HL-60 (cell line): ENCODE results near the gene MAPK11.

Experiments
- DNase-seq, 2 experiments: peaks; one replicate each; pipeline ENCODE4 v3.0.0-alpha.2; 2010 to 2020; ENCODE audit warnings: low read depth in 1 of 2, low spot score in 1 of 2
- H3K27ac ChIP-seq: fragments of 250-450 bp; sonication (Bioruptor Pico); replicated peaks from 2 replicates; pipeline ENCODE4 v1.5.1; 2020; ENCODE audit warnings: mild to moderate bottlenecking, moderate library complexity
- H3K27me3 ChIP-seq: fragments of 250-450 bp; sonication (Bioruptor Pico); 2 replicates; pipeline ENCODE4 v1.5.1; 2021; ENCODE audit warnings: mild to moderate bottlenecking, moderate library complexity; ENCODE audit not compliant: insufficient read depth, poor library complexity, severe bottlenecking
- H3K4me3 ChIP-seq: replicated peaks from 2 replicates; pipeline ENCODE4 v1.5.1; 2011; ENCODE audit warnings: mild to moderate bottlenecking, control low read depth, low read length; ENCODE audit not compliant: insufficient read depth
- CTCF ChIP-seq: IDR thresholded peaks from one replicate; pipeline ENCODE4 v1.5.1; 2011; ENCODE audit warnings: low read length, control low read depth, inconsistent platforms; ENCODE audit not compliant: insufficient read depth
- GABPA ChIP-seq: IDR thresholded peaks from 2 replicates; pipeline ENCODE4 v1.6.1; 2012; ENCODE audit warnings: low read depth
- POLR2AphosphoS5 ChIP-seq: IDR thresholded peaks from 2 replicates; pipeline ENCODE4 v1.6.1; 2012; ENCODE audit warnings: low read depth
- REST ChIP-seq: IDR thresholded peaks from 2 replicates; pipeline ENCODE4 v1.6.1; 2012; ENCODE audit warnings: low read depth; ENCODE audit not compliant: insufficient replicate concordance
- SPI1 ChIP-seq: IDR thresholded peaks from 2 replicates; pipeline ENCODE4 v1.6.1; 2012; ENCODE audit warnings: low read depth, mild to moderate bottlenecking, borderline replicate concordance

Gene MAPK11

GRCh38 chr22:50236731-50237409, 33.3 kb downstream of the MAPK11 start:
- DNase-seq: no peak
- no peaks in the 10 kb centered on the region for H3K27me3 ChIP-seq
- TF ChIP-seq CTCF (peak; percentile 24), POLR2AphosphoS5 (no peak)
- no peak overlapping the region for H3K4me3 ChIP-seq
- H3K27ac ChIP-seq: no peak overlapping the region

- DNase-seq: no peak
- H3K27ac ChIP-seq: no peak overlapping the region
- no peaks in the 10 kb centered on the region for H3K27me3 ChIP-seq
- H3K4me3 ChIP-seq: no peak overlapping the region
- TF ChIP-seq POLR2AphosphoS5: no peak
- TF ChIP-seq REST: no peak
- no peak for TF ChIP-seq CTCF
- TF ChIP-seq GABPA: no peak
- no peak for TF ChIP-seq SPI1
Observed at GRCh38 chr22:50233223-50233622, 37.0 kb downstream of the MAPK11 start.

GRCh38 chr22:50232481-50233151, 37.6 kb downstream of the MAPK11 start:
- no peak overlapping the region for H3K27ac ChIP-seq
- no peaks in the 10 kb centered on the region for H3K27me3 ChIP-seq
- TF ChIP-seq REST (no peak), CTCF (no peak)
- no peak overlapping the region for H3K4me3 ChIP-seq
- DNase-seq: no peak

GRCh38 chr22:50229370-50229769, 40.8 kb downstream of the MAPK11 start:
- DNase-seq: no peak
- no peak for TF ChIP-seq REST
- H3K4me3 ChIP-seq: no peak overlapping the region
- H3K27me3 ChIP-seq: no peaks in the 10 kb centered on the region
- no peak overlapping the region for H3K27ac ChIP-seq
